Smooth muscle cell (in vitro differentiated cells): ENCODE data around the gene ZNF462. TPM values are rescaled to one million over a fixed set of nuclear protein-coding genes. Genes with fewer than 3 reads are reported as not detected.

Experiments used
- DNase-seq: peaks from one replicate; lab custom pipeline; 2025; ENCODE audit not compliant: unreplicated experiment; lab: John Stamatoyannopoulos, UW
- H2AFZ ChIP-seq: fragments of 200-600 bp; sonication (generic); 2 replicates; pipeline ENCODE4 v1.6.0; 2016; ENCODE audit warnings: antibody characterized with exemption, low read depth, mild to moderate bottlenecking
- H3F3A ChIP-seq: fragments of 200-600 bp; sonication (generic); 2 replicates; pipeline ENCODE4 v1.6.0; 2017; ENCODE audit warnings: antibody characterized with exemption, low read depth
- H3K27ac ChIP-seq: fragments of 200-600 bp; sonication (generic); 2 replicates; pipeline ENCODE4 v1.5.1; 2016; ENCODE audit warnings: low read depth, mild to moderate bottlenecking
- H3K27me3 ChIP-seq: fragments of 200-600 bp; sonication (generic); 2 replicates; pipeline ENCODE4 v1.6.1; 2016; ENCODE audit warnings: low read depth, mild to moderate bottlenecking
- H3K36me3 ChIP-seq: fragments of 200-600 bp; sonication (generic); 2 replicates; pipeline ENCODE4 v1.5.1; 2016; ENCODE audit warnings: low read depth
- H3K4me1 ChIP-seq: fragments of 200-600 bp; sonication (generic); 2 replicates; pipeline ENCODE4 v1.5.1; 2016; ENCODE audit warnings: low read depth
- H3K4me2 ChIP-seq: fragments of 200-600 bp; sonication (generic); 2 replicates; pipeline ENCODE4 v1.6.0; 2016; ENCODE audit warnings: mild to moderate bottlenecking
- H3K4me3 ChIP-seq: fragments of 200-600 bp; sonication (generic); 2 replicates; pipeline ENCODE4 v1.5.1; 2016; ENCODE audit warnings: mild to moderate bottlenecking
- H3K79me2 ChIP-seq: fragments of 200-600 bp; sonication (generic); 2 replicates; pipeline ENCODE4 v1.6.0; 2016; ENCODE audit warnings: low read depth, mild to moderate bottlenecking
- H3K9ac ChIP-seq: fragments of 200-600 bp; sonication (generic); 2 replicates; pipeline ENCODE4 v1.6.0; 2016; ENCODE audit warnings: low read depth
- H3K9me3 ChIP-seq: fragments of 200-600 bp; sonication (generic); replicated peaks from 2 replicates; pipeline ENCODE4 v1.5.1; 2016; ENCODE audit warnings: low read depth
- H4K20me1 ChIP-seq: fragments of 200-600 bp; sonication (generic); 2 replicates; pipeline ENCODE4 v1.6.0; 2016; ENCODE audit warnings: low read depth
- WGBS: methylation state at CpG from one replicate; pipeline ENCODE4 v1.1.7; 2016; ENCODE audit warnings: low lambda C conversion rate; 5-methylcytosine and 5-hydroxymethylcytosine counted together
- polyA plus RNA-seq: library from polyadenylated mRNA; unstranded; fragments of >200 nt; fragmentation: Nextera tagmentation; extraction: Ambion mirVana; gene quantifications from 2 replicates; pipeline ENCODE4 v1.2.1, GENCODE V29; 2016
- total RNA-seq: library from RNA; depleted of rRNA; stranded (reverse); fragments of >200 nt; gene quantifications from 2 replicates; pipeline ENCODE4 v1.2.3, GENCODE V29; 2014
- TF ChIP-seq, protein P1 (sequence below): fragments of 200-600 bp; sonication (generic); IDR thresholded peaks from 2 replicates; pipeline ENCODE4 v1.5.1; 2017; ENCODE audit warnings: borderline replicate concordance, mild to moderate bottlenecking, antibody characterized with exemption; ENCODE audit not compliant: insufficient read depth, poor library complexity, severe bottlenecking

The ZNF462 gene
- total and polyA plus RNA-seq, 2 experiments from 2014 or later: 9.1 to 32.2 TPM

DNA sequence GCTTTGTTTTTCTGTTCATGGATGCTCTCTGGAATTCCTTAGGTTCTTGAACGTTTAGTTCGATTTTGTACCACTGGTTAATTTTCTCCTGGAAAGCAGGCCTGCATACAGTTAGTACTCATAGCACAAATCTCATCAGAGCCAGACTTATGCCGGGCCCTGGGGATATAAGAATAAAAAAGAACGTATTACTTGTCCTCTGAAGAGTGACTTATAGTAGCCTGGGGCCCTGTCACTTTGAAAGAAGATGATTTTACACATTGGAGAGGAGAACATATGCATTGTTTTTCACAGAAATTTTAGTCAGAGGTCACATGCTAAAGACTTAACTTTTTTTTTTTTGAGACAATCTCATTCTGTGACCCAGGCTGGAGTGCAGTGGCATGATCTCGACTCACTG is 50.3 kb downstream of the ZNF462 start:
- TF ChIP-seq, protein P1, sequence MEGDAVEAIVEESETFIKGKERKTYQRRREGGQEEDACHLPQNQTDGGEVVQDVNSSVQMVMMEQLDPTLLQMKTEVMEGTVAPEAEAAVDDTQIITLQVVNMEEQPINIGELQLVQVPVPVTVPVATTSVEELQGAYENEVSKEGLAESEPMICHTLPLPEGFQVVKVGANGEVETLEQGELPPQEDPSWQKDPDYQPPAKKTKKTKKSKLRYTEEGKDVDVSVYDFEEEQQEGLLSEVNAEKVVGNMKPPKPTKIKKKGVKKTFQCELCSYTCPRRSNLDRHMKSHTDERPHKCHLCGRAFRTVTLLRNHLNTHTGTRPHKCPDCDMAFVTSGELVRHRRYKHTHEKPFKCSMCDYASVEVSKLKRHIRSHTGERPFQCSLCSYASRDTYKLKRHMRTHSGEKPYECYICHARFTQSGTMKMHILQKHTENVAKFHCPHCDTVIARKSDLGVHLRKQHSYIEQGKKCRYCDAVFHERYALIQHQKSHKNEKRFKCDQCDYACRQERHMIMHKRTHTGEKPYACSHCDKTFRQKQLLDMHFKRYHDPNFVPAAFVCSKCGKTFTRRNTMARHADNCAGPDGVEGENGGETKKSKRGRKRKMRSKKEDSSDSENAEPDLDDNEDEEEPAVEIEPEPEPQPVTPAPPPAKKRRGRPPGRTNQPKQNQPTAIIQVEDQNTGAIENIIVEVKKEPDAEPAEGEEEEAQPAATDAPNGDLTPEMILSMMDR: no peak

DNA sequence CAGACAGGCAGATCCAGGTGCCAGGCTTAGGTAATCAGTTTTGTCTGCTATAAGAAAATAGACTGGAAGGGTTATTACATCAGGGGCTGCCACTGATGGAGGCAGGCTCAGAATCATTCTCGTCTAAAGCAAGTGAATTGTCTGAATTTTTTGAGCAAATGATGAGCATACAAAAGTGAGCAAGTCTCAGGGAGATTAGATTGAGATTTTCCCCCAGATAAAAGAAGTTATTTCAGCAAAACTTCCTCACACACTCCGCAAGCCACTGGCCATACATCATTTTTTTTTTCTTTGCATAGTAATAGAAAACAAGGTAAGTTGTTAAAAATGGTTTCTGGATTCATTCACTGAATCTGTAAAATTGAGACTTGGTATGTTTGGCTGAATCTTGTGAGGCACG is 52.9 kb downstream of the ZNF462 start:
- peak overlapping the region; percentile 63 for H3K4me2 ChIP-seq
- H3K4me3 ChIP-seq: no peak overlapping the region
- H3K9ac ChIP-seq: no peak overlapping the region
- H3K36me3 ChIP-seq: no peaks in the 10 kb centered on the region
- H3K27ac ChIP-seq: peak overlapping the region; percentile 90
- H4K20me1 ChIP-seq: peaks cover 3% of the 10 kb centered on the region
- peaks cover 85% of the 10 kb centered on the region for H3K79me2 ChIP-seq
- H2AFZ ChIP-seq: no peak overlapping the region
- H3F3A ChIP-seq: peaks cover 13% of the 10 kb centered on the region
- H3K9me3 ChIP-seq: no peaks in the 10 kb centered on the region
- TF ChIP-seq, protein P1: no peak
- peaks cover 22% of the 10 kb centered on the region for H3K4me1 ChIP-seq
- no peaks in the 10 kb centered on the region for H3K27me3 ChIP-seq
- WGBS: 54% methylated on average over 3 of the region's 3 CpGs
- no peak for DNase-seq

More for the DNA sequence above, 50.3 kb downstream of the ZNF462 start:
- 74% methylated on average over 5 of the region's 5 CpGs for WGBS
- peaks cover 5% of the 10 kb centered on the region for H4K20me1 ChIP-seq
- peaks cover 14% of the 10 kb centered on the region for H3K4me1 ChIP-seq
- H2AFZ ChIP-seq: no peak overlapping the region
- H3K27me3 ChIP-seq: no peaks in the 10 kb centered on the region
- H3K36me3 ChIP-seq: no peaks in the 10 kb centered on the region
- no peak overlapping the region for H3K9ac ChIP-seq
- no peak overlapping the region for H3K4me3 ChIP-seq
- DNase-seq: no peak
- peaks cover 91% of the 10 kb centered on the region for H3K79me2 ChIP-seq
- no peak overlapping the region for H3K4me2 ChIP-seq
- peaks cover 3% of the 10 kb centered on the region for H3F3A ChIP-seq
- peak overlapping the region; percentile 3 for H3K27ac ChIP-seq
- no peaks in the 10 kb centered on the region for H3K9me3 ChIP-seq

DNA sequence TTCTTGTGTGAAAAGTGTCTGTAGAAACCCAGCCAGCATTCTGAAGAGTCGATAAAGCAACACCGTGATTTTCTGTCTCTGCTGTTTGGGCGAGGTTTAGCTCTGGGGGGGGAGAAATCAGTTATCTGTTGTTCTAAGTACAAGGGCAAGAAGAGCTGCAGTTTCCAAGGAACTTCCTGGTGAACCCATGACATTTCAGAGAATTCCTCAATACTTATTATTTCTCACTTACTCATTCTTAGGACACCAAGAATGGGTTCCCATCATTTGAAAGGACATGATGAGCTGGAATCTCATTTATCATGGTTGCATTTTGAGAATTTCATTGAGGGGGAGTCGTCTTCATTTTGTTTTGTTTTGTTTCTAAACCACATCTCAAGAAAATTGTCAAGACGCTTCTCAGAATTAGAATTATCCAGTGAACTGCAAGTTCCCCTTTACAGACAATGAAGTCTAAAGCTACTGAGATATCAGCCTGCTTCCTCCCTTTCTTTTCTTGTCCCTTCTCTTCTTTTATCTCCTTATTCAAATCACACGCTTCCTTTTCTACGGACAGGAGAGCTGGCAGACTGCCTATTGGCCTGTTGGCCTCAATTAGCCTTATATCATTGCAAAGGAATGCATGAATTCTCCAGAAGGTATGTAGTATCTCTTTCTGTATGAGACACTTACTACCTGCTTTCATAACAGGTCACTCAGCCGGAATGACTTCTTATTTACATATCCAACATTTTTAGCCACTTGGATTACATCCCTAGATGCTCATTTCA is 53.7 kb downstream of the ZNF462 start:
- H3F3A ChIP-seq: peaks cover 16% of the 10 kb centered on the region
- H3K4me3 ChIP-seq: no peak overlapping the region

More for the DNA sequence above, 53.7 kb downstream of the ZNF462 start:
- WGBS: 38% methylated on average over 8 of the region's 8 CpGs
- Histone ChIP-seq H4K20me1 (no peaks in the 10 kb centered on the region), H3K36me3 (no peaks in the 10 kb centered on the region), H3K79me2 (peaks cover 77% of the 10 kb centered on the region), H3K4me2 (peak overlapping the region; percentile 63), H3K9ac (peak overlapping the region; percentile 70), H3K27me3 (no peaks in the 10 kb centered on the region), H3K9me3 (no peaks in the 10 kb centered on the region), H3K4me1 (peaks cover 27% of the 10 kb centered on the region), H2AFZ (no peak overlapping the region), H3K27ac (peak overlapping the region; percentile 90)
- no peak for DNase-seq
- TF ChIP-seq, protein P1: no peak
